Measurements from ENCODE around the gene NFATC2.
A peak's percentile ranks its signal among the peaks of the same experiment; 100 is the strongest.

Gene NFATC2

GRCh38 chr20:51535075-51535386, 7.5 kb downstream of the NFATC2 start:
- no peak for TF ChIP-seq CTCF (IDR thresholded peaks at IDR 0.05; ENCODE audit: low read depth, low read length, missing control alignments)
- Histone ChIP-seq H3K4me3 (ENCODE audit: low read depth, low read length) (no peak overlapping the region), H3K27me3 (replicated peaks) (no peaks in the 10 kb centered on the region), H3K36me3 (replicated peaks) (no peaks in the 10 kb centered on the region), H3K27ac (no peak overlapping the region)
- in situ Hi-C loops (cut with HindIII; ENCODE audit: low pct_ligation_motif_present, low sequenced_read_pairs): no loop called here
- no peak for DNase-seq

GRCh38 chr20:51533291-51534172, 9.0 kb downstream of the NFATC2 start:
- Histone ChIP-seq H3K4me3 (ENCODE audit: low read depth, low read length) (no peak overlapping the region), H3K36me3 (replicated peaks) (no peaks in the 10 kb centered on the region), H3K27me3 (replicated peaks) (no peaks in the 10 kb centered on the region), H3K27ac (no peak overlapping the region)
- no peak for TF ChIP-seq CTCF (IDR thresholded peaks at IDR 0.05; ENCODE audit: low read depth, low read length, missing control alignments)
- in situ Hi-C loops (cut with HindIII; ENCODE audit: low pct_ligation_motif_present, low sequenced_read_pairs): no loop called here
- DNase-seq: peak; percentile 33

GRCh38 chr20:51532577-51533191, 9.8 kb downstream of the NFATC2 start:
- TF ChIP-seq CTCF (IDR thresholded peaks at IDR 0.05; ENCODE audit: low read depth, low read length, missing control alignments): no peak
- no peak for DNase-seq
- no peak overlapping the region for H3K4me3 ChIP-seq (ENCODE audit: low read depth, low read length)
- H3K27ac ChIP-seq: no peak overlapping the region
- in situ Hi-C loops (cut with HindIII; ENCODE audit: low pct_ligation_motif_present, low sequenced_read_pairs): no loop called here
- no peaks in the 10 kb centered on the region for H3K27me3 ChIP-seq (replicated peaks)
- H3K36me3 ChIP-seq (replicated peaks): no peaks in the 10 kb centered on the region

GRCh38 chr20:51531712-51532456, 10.6 kb downstream of the NFATC2 start:
- H3K4me3 ChIP-seq (ENCODE audit: low read depth, low read length): no peak overlapping the region
- no peak overlapping the region for H3K27ac ChIP-seq
- H3K27me3 ChIP-seq (replicated peaks): no peaks in the 10 kb centered on the region
- in situ Hi-C loops (cut with HindIII; ENCODE audit: low pct_ligation_motif_present, low sequenced_read_pairs): no loop called here
- H3K36me3 ChIP-seq (replicated peaks): no peaks in the 10 kb centered on the region
- no peak for DNase-seq
- no peak for TF ChIP-seq CTCF (IDR thresholded peaks at IDR 0.05; ENCODE audit: low read depth, low read length, missing control alignments)

GRCh38 chr20:51531141-51531710, 11.3 kb downstream of the NFATC2 start:
- in situ Hi-C loops (cut with HindIII; ENCODE audit: low pct_ligation_motif_present, low sequenced_read_pairs): no loop called here
- Histone ChIP-seq H3K27ac (no peak overlapping the region), H3K36me3 (replicated peaks) (no peaks in the 10 kb centered on the region), H3K4me3 (ENCODE audit: low read depth, low read length) (no peak overlapping the region), H3K27me3 (replicated peaks) (no peaks in the 10 kb centered on the region)
- no peak for TF ChIP-seq CTCF (IDR thresholded peaks at IDR 0.05; ENCODE audit: low read depth, low read length, missing control alignments)
- no peak for DNase-seq
